Pancreas (tissue), 10 donors: ENCODE results near the gene FKBP8. TPM values are rescaled to one million over a fixed set of nuclear protein-coding genes. Genes with fewer than 3 reads are reported as not detected.

ENCODE experiments used
- ATAC-seq, 4 donors: fragments of 200-7000 bp; cut with Tn5 transposase; one replicate each; pipeline versions ENCODE4 v1.8.0 to v1.9.1; 2020; ENCODE audit warnings: mild to moderate bottlenecking in 4 of 4, moderate library complexity in 4 of 4
- DNase-seq, 6 donors: peaks; one replicate each; pipeline ENCODE4 v3.0.0-alpha.2; 2020
- FAIRE-seq: peaks from 2 replicates; lab custom pipeline; 2012; peaks lifted over from hg19 to GRCh38; lab: Jason Lieb, UNC
- H3K27ac ChIP-seq, 4 donors: fragments of 200-600 bp; sonication (generic); 1 replicate in 3 of 4; 2 replicates in 1 of 4; pipeline versions ENCODE4 v1.5.0 to v1.8.0; 2020
- H3K27me3 ChIP-seq, 4 donors: fragments of 200-600 bp; one replicate each; pipeline ENCODE4 v1.8.0; 2021
- H3K36me3 ChIP-seq, 3 donors: fragments of 200-600 bp; sonication (generic) in 1 of 3; one replicate each; pipeline versions ENCODE4 v1.5.0 to v1.8.0; 2020 to 2021
- H3K4me1 ChIP-seq, 3 donors: fragments of 200-600 bp; one replicate each; pipeline ENCODE4 v1.8.0; 2021
- H3K4me3 ChIP-seq, 4 donors: fragments of 200-600 bp; sonication (generic) in 2 of 4; one replicate each; pipeline versions ENCODE4 v1.5.0 to v1.8.0; 2020 to 2021
- H3K9me3 ChIP-seq, 4 donors: fragments of 200-600 bp; one replicate each; pipeline ENCODE4 v1.8.0; 2021
- WGBS, 2 donors: extraction: QIAGEN DNeasy Blood & Tissue Kit; methylation state at CpG; one replicate each; pipeline ENCODE4 v1.1.7; 2013; 5-methylcytosine and 5-hydroxymethylcytosine counted together
- intact Hi-C, 3 donors: fragments of 100-400 bp; cut with DNase I; formaldehyde crosslinking; loops; one replicate each; pipeline versions ENCODE4 v1.11.1 to v1.14.2; 2022
- polyA plus RNA-seq, 2 donors: library from polyadenylated mRNA; stranded (reverse); fragments of 200-250 nt; gene quantifications; one replicate each; pipeline ENCODE4 v1.2.3, GENCODE V29; 2013
- total RNA-seq, 6 donors: library from RNA; stranded (reverse); fragmentation: NEBNext Ultra II Directional in 4 of 6; extraction: Animal tissue kit (Norgen Biotek cat#: 25700) in 4 of 6; gene quantifications; one replicate each; pipeline versions ENCODE4 v1.2.1 to v1.2.4, GENCODE V29; 2021 to 2023
- TF ChIP-seq, protein P1 (sequence below), 4 donors: fragments of 200-600 bp; sonication (generic) in 3 of 4; IDR thresholded peaks; one replicate each; pipeline versions ENCODE4 v1.5.0 to v1.8.0; 2021; ENCODE audit warnings: antibody characterized with exemption in 4 of 4
- donor health status: healthy with polysubstance abuse.
- donor health status: DM: no; HTN: no; CAD: no; lungs with moderate emphysema.
- donor health status: DM: no; HTN: no; CAD: no.
- donor health status: control.
- donor health status: control.
- donor health status: Bipolar disorder and iron deficiency.
- donor health status: DM: yes; HTN: yes; CAD: no.
- donor health status: DM: no; HTN: no; CAD: no.
- donor health status: DM: no; HTN: no; CAD: no.
- donor health status: DM: yes; HTN: yes; CAD: no.

Gene FKBP8
- total and polyA plus RNA-seq, 8 donors, result 73.8 to 218 (median 99.4) TPM

DNA sequence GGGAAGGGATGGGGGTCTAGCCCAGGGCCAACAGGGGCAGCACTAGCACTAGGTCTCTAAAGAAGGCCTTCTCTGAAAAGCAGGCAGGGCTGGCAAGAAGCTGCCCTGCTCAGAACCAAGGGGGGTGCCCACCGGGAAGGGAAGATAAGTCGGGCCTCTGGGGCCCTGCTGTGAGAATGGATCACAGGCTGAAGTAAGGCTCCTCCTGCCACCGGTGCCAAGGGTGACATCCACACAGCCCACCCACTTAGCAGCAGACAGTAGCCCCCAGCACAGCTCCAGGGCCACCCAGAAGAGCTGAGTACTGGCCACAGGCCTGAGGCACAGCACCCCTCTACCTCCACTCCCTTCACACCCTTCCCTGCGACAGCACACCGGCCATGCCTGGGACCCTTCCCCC, 27.4 kb downstream of the FKBP8 start:
- no peak for FAIRE-seq
- TF ChIP-seq, protein P1, sequence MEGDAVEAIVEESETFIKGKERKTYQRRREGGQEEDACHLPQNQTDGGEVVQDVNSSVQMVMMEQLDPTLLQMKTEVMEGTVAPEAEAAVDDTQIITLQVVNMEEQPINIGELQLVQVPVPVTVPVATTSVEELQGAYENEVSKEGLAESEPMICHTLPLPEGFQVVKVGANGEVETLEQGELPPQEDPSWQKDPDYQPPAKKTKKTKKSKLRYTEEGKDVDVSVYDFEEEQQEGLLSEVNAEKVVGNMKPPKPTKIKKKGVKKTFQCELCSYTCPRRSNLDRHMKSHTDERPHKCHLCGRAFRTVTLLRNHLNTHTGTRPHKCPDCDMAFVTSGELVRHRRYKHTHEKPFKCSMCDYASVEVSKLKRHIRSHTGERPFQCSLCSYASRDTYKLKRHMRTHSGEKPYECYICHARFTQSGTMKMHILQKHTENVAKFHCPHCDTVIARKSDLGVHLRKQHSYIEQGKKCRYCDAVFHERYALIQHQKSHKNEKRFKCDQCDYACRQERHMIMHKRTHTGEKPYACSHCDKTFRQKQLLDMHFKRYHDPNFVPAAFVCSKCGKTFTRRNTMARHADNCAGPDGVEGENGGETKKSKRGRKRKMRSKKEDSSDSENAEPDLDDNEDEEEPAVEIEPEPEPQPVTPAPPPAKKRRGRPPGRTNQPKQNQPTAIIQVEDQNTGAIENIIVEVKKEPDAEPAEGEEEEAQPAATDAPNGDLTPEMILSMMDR (IDR thresholded peaks at IDR 0.05), result no peak
- intact Hi-C loops, result no loop called here
- Histone ChIP-seq H3K27ac (no peak overlapping the region), H3K27me3 (no peaks in the 10 kb centered on the region), H3K36me3 (no peaks in the 10 kb centered on the region), H3K9me3 (no peaks in the 10 kb centered on the region), H3K4me1 (peaks cover 8 to 20% (median 10%) of the 10 kb centered on the region in 3 donors), H3K4me3 (no peak overlapping the region)
- no peak for ATAC-seq
- no peak for DNase-seq
- WGBS, 2 donors, result 82 to 83% methylated on average over 5 of the region's 5 CpGs

DNA sequence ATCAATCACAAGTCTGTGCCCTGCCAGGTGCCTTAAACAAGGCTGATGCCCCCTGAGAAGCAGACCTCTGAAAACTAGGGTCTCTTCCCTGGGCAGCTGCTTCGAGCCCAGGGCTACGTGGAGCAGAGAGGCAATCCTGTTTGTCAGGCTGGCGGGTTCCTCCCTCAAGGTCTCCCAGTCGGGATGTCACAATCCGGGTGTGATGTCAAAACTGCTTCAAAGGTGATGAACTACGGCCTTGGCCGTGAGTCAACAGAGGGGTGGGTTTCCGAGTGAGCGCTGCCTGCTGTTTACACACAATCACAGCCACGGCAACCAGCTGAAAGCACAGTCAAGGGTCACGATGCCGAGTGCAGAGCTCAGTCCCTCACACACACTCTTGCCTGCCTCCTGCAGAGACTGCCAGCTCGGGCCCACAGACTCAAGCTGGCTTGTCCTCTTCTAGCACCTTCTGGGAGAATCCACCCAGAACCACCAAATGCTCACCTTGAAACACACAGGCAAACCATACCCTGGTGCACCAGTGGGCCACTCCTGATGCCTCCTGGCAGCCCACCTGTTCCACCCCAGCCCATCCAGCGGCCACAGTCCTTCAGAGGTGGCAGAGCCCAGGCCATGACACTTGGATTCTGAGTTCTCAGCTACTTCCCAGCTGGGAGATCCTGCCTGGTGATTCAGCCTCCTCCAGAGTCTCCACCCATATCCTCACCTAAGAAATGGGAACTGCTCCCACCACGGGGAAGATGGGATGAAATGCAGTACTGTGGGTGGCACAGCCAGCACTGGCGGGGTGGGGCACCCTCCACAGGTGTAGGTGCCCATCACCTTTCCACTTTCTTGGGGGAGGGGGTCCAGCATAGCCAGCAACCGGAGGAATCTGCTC, 28.3 kb downstream of the FKBP8 start:
- ATAC-seq (peak; percentile 51 to 75 (median 66)), FAIRE-seq (no peak), DNase-seq (peak in 4 of 6 donors; percentile 50 to 66 (median 58))
- intact Hi-C loops, result no loop called here
- Histone ChIP-seq H3K36me3 (no peaks in the 10 kb centered on the region), H3K4me1 (peaks cover 7 to 20% (median 10%) of the 10 kb centered on the region in 3 donors), H3K4me3 (no peak overlapping the region), H3K9me3 (no peaks in the 10 kb centered on the region), H3K27ac (peak overlapping the region; percentile 4 to 62 (median 48)), H3K27me3 (no peaks in the 10 kb centered on the region)
- TF ChIP-seq, protein P1 (IDR thresholded peaks at IDR 0.05), result no peak
- WGBS, 2 donors, result 25 to 26% methylated on average over 17 of the region's 17 CpGs

DNA sequence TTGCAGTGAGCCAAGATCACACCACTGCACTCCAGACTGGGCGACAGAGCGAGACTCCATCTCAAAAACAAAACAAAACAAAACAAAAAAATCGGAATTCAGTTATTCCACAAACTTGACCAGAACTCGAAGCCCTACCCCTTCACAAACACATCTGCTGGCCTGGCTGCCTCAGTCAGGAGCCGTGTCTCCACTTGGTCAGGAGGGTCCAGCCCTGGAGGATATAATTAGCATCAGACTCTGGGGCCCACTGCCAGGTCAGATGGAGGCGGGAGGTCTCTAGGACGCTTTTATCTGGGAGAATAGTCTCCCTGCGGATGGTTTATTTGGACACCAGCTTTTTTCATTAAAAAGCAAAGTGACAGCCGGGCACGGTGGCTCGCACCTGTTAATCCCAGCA, 29.5 kb downstream of the FKBP8 start:
- peak in 1 of 6 donors; percentile 24 for DNase-seq
- H3K4me1 ChIP-seq, result peaks cover 0 to 14% (median 5%) of the 10 kb centered on the region in 3 donors

DNA sequence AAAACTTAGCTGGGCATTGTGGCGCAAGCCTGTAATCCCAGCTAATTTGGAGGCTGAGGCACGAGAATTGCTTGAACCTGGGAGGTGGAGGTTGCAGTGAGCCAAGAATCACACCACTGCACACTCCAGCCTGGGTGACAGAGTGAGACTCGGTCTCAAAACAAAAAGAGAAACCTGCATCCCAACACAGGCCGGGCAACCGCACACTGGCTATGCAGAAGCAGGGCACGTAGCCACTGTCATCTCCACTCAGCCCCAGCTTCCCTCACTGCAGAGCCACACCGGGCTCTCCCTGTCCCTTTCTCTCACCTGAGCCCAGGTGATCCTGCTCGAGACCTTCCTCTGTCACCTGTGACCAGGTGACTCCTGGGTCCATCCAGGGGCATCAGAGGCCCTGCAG, 33.2 kb downstream of the FKBP8 start:
- TF ChIP-seq, protein P1 (IDR thresholded peaks at IDR 0.05), result no peak
- H3K9me3 ChIP-seq, result no peaks in the 10 kb centered on the region
- 91 to 92% methylated on average over 8 of the region's 8 CpGs for WGBS, 2 donors
- no peaks in the 10 kb centered on the region for H3K27me3 ChIP-seq
- no peaks in the 10 kb centered on the region for H3K36me3 ChIP-seq
- peaks cover 18 to 39% (median 26%) of the 10 kb centered on the region in 3 donors for H3K4me1 ChIP-seq
- DNase-seq (no peak), FAIRE-seq (no peak), ATAC-seq (no peak)
- H3K4me3 ChIP-seq, result no peak overlapping the region
- H3K27ac ChIP-seq, result no peak overlapping the region
- intact Hi-C loops, result no loop called here

More for the DNA sequence above, 29.5 kb downstream of the FKBP8 start:
- no peaks in the 10 kb centered on the region for H3K9me3 ChIP-seq
- no peaks in the 10 kb centered on the region for H3K27me3 ChIP-seq
- FAIRE-seq, result no peak
- TF ChIP-seq, protein P1 (IDR thresholded peaks at IDR 0.05), result no peak
- intact Hi-C loops, result no loop called here
- H3K4me3 ChIP-seq, result no peak overlapping the region
- no peak overlapping the region for H3K27ac ChIP-seq
- ATAC-seq, result no peak
- no peaks in the 10 kb centered on the region for H3K36me3 ChIP-seq
- 78 to 86% methylated on average over 11 of the region's 11 CpGs for WGBS, 2 donors

DNA sequence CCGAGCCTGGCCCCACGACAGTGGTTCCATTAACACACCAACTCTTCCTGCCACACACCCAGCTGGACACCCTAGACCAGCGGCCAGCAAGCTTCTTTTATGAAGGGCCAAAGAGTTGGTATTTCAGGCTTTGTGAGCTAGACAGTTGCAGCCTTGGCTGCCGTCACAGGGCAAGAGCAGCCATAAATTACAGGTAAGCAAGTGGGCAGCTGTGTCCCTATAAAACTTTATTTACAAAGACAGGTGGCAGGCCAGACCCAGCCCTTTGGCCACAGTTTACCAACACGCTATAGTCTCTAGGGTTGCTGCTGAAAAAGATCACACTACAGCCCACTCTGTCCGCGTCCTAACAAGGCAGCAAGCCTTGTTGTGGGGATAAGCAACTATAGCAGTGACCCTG, 34.8 kb downstream of the FKBP8 start:
- no peak overlapping the region for H3K4me3 ChIP-seq
- no peaks in the 10 kb centered on the region for H3K36me3 ChIP-seq
- H3K27me3 ChIP-seq, result no peaks in the 10 kb centered on the region
- 92 to 96% methylated on average over 7 of the region's 7 CpGs for WGBS, 2 donors
- H3K9me3 ChIP-seq, result no peaks in the 10 kb centered on the region
- no peak for DNase-seq
- no peak for FAIRE-seq
- TF ChIP-seq, protein P1 (IDR thresholded peaks at IDR 0.05), result no peak
- ATAC-seq, result no peak
- H3K27ac ChIP-seq, result no peak overlapping the region
- intact Hi-C loops, result no loop called here
- H3K4me1 ChIP-seq, result peaks cover 35 to 47% (median 38%) of the 10 kb centered on the region in 3 donors
